DMS114 treated with DMSO at 0.1 percent for 48 hours (cell line): ENCODE data around the gene CHPT1.
A peak's percentile ranks its signal among the peaks of the same experiment; 100 is the strongest.

Experiments used
- DNase-seq: peaks from one replicate; lab custom pipeline; 2025; ENCODE audit not compliant: unreplicated experiment; lab: John Stamatoyannopoulos, UW

CHPT1 gene

GRCh38 chr12:101761350-101761749, 63.9 kb downstream of the CHPT1 start:
- no peak for DNase-seq

DNA sequence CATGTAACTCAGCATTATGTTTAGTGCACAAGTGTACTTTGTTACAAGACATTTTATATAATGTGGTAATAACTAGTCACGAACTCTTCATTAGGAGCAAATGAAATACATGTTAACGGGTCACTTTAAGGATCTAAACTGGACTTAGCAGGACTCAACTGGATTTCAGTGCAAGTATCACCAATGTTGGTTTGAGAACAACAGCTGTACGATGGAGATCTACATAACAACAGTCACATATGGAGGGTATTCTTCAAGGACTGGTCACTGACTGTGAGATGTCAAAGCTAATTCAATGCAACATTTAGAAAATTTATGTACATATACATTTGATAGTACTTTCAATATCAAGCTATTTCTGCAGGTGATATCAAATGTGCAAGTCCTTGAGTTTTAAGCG, 64.3 kb downstream of the CHPT1 start:
- no peak for DNase-seq

DNA sequence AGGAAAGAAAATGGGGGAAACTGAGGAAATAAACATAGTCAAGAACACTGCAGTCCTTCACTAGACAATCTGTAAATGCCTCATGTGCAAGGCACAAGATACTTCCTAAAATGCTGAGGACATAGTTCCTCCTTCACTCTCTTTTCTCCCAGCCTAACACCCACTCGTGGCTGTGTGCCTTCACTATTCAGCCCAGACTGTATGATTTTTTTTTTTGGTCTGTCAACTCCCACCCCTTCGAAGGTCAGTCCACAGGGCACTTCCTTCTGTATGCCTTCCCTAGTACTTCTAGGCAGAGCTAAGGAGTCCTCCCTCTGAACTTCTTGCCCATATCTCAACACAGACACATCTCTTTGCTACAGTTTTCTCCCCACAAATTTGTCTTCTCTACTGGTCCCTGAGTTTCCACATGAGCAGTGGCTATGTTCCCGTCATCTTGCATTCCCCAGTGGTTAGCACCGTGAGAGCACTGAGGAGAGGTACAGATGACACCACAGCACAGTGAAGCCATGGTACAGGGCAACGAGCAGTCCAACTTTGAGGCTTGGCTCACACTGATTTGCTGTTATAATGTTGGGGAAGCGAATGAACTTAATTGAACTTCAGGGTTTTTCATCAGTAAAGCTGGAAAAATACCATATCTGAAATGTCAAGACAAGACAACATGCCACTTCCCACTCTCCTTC, 65.9 kb downstream of the CHPT1 start:
- no peak for DNase-seq

GRCh38 chr12:101764051-101764792, 66.8 kb downstream of the CHPT1 start:
- DNase-seq: no peak

DNA sequence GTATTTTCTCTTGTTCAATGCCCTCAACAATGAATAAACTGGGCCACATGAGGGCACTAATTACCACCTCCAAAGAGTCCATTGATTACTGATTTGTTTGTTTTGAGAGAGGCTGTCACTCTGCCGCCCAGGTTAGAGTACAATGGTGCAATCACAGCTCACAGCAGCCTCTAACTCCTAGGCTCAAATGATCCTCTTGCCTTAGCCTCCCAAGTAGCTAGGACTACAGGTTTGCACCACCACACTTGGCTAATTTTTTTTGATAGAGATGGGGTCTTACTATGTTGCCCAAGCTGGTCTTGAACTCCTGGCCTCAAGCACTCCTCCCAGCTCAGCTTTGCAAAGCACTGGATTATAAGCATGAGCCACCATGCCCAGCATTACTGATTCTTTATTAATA, 70.1 kb downstream of the CHPT1 start:
- DNase-seq: no peak

GRCh38 chr12:101768781-101769180, 71.3 kb downstream of the CHPT1 start:
- DNase-seq: no peak

GRCh38 chr12:101769865-101770264, 72.4 kb downstream of the CHPT1 start:
- DNase-seq: no peak

DNA sequence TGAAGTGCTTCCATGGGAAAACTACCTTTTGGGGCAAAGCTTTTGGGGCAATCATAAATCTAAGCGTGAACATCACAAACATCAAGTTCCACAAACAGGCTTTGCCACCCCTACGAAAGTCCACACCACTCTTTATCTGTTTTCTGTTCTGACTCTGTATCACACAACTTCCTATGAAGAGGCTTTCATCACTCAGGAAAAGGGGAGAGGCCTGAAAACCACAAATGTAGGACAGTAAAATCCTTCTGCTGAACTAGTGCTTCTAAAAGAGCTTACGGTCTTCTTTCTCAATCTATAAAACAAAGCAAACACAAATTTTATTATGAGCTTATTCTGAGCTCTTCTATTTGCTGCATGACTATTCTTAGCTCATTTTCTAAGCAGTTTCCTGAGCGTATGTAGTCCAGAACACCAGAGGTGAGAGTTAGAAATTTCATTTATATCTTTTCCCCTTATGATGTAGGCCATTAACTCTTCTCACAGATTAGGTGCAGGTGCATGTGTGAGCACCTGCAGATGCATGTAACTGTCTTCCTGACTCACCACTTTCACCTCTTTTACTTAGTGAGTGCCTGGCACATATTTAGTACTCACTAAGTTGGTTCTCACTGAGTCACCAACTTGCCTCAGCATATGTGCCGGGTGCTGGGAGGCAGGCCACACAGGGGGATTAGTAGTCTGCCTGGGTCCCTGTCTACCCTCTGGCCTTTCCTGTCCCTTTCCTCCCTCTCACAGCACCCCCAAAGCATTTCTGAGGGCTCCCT, 74.8 kb downstream of the CHPT1 start:
- DNase-seq: no peak

GRCh38 chr12:101773650-101774162, 76.3 kb downstream of the CHPT1 start:
- peak; percentile 62 for DNase-seq

GRCh38 chr12:101775816-101776215, 78.4 kb downstream of the CHPT1 start:
- no peak for DNase-seq

DNA sequence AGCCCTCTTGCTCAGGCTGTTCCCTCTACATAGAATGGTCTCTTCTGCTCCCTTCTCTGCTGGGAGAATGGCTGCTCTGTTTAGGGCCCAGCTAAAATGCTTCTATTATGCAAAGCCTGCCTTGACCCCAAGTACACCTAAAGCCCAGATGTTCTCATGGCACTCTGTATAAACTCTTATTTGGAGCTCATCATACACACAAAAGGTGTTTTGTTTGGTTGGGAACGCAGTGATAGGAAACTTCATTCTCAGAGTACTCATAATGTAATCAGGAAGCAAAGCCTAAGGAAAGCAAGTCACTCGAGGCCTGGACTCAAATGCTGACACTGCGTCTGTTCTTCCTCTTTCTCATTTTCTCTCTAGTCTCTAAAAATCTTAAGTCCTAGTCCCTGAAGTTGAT, 80.0 kb downstream of the CHPT1 start:
- no peak for DNase-seq

GRCh38 chr12:101777978-101778377, 80.5 kb downstream of the CHPT1 start:
- DNase-seq: no peak
